ENCODE data around the gene CHADL. TPM values are rescaled to one million over a fixed set of nuclear protein-coding genes. Genes with fewer than 3 reads are reported as not detected.
A peak's percentile ranks its signal among the peaks of the same experiment; 100 is the strongest.

CHADL gene, protein sequence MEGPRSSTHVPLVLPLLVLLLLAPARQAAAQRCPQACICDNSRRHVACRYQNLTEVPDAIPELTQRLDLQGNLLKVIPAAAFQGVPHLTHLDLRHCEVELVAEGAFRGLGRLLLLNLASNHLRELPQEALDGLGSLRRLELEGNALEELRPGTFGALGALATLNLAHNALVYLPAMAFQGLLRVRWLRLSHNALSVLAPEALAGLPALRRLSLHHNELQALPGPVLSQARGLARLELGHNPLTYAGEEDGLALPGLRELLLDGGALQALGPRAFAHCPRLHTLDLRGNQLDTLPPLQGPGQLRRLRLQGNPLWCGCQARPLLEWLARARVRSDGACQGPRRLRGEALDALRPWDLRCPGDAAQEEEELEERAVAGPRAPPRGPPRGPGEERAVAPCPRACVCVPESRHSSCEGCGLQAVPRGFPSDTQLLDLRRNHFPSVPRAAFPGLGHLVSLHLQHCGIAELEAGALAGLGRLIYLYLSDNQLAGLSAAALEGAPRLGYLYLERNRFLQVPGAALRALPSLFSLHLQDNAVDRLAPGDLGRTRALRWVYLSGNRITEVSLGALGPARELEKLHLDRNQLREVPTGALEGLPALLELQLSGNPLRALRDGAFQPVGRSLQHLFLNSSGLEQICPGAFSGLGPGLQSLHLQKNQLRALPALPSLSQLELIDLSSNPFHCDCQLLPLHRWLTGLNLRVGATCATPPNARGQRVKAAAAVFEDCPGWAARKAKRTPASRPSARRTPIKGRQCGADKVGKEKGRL
- total RNA-seq (2021; ENCODE audit: unreplicated experiment) (0.33 TPM), Bru-seq, nascent RNA (percentile 18 among the genes with signal in this experiment), BruChase-seq, experiment 1, labeled RNA remaining after a 2-hour chase (percentile 19 among the genes with signal in this experiment), BruChase-seq, experiment 2, labeled RNA remaining after a 6-hour chase (percentile 14 among the genes with signal in this experiment)
- 0.44 TPM for polyA plus RNA-seq (2012; ENCODE audit: insufficient read length)
- long read RNA-seq, partial matches to known transcripts, result 1 of 1 reads
- long read RNA-seq, other reads (novel, unspliced or antisense), result 0 of 1 reads

DNA sequence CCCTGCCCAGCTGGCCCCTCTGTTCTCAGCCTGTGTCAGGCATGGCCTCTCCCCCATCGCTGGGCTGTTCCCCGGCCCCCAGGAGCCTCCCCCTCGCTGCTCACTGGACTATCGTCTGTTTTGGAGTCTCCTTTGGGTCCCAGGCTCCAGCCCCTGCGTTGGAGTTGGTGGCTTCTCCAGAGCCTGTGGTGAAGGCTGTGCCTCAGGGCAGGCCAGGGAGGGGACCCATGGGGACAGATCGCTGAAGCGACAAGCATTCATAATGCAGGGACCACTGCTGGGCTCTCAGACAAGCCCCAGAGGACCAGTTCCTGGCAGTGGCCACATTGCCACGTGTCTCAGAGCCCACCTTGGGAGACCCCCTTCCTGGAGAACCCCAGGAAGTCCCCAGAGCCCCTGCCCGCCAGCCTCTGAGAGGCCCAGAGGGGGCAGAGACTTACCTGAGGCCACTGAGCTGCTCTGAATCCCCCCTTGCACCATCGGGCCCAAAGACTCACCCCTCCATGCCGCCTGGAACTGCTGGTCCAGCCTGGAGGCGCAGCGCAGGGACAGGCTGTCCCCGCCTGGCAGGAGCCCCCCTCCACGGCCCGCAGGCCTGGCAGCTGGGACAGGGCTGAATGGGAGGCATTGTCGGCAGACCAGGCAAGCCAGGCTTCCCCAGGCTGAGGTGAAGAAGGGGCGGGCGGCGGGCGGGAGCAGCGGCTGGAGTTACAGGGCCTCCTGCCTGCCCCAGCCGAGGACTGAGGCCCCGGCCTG, at the start of gene CHADL:
Gene CHADL (minus strand): TSS at position 555 of the 756 bp plus-strand sequence. CDS start 50 bp downstream, at position 505.
- TF ChIP-seq SIN3A (IDR thresholded peaks at IDR 0.05; ENCODE audit: borderline replicate concordance, insufficient read depth, low read depth, low read length) (no peak), POLR2AphosphoS5 (IDR thresholded peaks at IDR 0.05; ENCODE audit: low read depth, low read length) (no peak), TCF7L2 (IDR thresholded peaks at IDR 0.05; ENCODE audit: low read depth, low read length) (no peak)
- TF ChIP-seq, protein P1, sequence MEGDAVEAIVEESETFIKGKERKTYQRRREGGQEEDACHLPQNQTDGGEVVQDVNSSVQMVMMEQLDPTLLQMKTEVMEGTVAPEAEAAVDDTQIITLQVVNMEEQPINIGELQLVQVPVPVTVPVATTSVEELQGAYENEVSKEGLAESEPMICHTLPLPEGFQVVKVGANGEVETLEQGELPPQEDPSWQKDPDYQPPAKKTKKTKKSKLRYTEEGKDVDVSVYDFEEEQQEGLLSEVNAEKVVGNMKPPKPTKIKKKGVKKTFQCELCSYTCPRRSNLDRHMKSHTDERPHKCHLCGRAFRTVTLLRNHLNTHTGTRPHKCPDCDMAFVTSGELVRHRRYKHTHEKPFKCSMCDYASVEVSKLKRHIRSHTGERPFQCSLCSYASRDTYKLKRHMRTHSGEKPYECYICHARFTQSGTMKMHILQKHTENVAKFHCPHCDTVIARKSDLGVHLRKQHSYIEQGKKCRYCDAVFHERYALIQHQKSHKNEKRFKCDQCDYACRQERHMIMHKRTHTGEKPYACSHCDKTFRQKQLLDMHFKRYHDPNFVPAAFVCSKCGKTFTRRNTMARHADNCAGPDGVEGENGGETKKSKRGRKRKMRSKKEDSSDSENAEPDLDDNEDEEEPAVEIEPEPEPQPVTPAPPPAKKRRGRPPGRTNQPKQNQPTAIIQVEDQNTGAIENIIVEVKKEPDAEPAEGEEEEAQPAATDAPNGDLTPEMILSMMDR (IDR thresholded peaks at IDR 0.05), result no peak
- TF ChIP-seq, protein P2, sequence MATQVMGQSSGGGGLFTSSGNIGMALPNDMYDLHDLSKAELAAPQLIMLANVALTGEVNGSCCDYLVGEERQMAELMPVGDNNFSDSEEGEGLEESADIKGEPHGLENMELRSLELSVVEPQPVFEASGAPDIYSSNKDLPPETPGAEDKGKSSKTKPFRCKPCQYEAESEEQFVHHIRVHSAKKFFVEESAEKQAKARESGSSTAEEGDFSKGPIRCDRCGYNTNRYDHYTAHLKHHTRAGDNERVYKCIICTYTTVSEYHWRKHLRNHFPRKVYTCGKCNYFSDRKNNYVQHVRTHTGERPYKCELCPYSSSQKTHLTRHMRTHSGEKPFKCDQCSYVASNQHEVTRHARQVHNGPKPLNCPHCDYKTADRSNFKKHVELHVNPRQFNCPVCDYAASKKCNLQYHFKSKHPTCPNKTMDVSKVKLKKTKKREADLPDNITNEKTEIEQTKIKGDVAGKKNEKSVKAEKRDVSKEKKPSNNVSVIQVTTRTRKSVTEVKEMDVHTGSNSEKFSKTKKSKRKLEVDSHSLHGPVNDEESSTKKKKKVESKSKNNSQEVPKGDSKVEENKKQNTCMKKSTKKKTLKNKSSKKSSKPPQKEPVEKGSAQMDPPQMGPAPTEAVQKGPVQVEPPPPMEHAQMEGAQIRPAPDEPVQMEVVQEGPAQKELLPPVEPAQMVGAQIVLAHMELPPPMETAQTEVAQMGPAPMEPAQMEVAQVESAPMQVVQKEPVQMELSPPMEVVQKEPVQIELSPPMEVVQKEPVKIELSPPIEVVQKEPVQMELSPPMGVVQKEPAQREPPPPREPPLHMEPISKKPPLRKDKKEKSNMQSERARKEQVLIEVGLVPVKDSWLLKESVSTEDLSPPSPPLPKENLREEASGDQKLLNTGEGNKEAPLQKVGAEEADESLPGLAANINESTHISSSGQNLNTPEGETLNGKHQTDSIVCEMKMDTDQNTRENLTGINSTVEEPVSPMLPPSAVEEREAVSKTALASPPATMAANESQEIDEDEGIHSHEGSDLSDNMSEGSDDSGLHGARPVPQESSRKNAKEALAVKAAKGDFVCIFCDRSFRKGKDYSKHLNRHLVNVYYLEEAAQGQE (IDR thresholded peaks at IDR 0.05; ENCODE audit: insufficient read depth in 1 of 2, low read depth in 2 of 2, low read length in 1 of 2), result no peak
- ChIA-PET POLR2A (no interaction called here), CTCF (no interaction called here)
- no peak within 1 kb of the TSS for H3K27ac ChIP-seq (ENCODE audit: low read length)
- no peaks in the 10 kb centered on the region for H3K27me3 ChIP-seq (ENCODE audit: control insufficient read depth, insufficient read depth, low read length)
- DNase-seq (ENCODE audit: low read depth, low spot score) (no peak), ATAC-seq (peak; percentile 9; the same call in 1 of the 2 replicates)
- H3K4me1 ChIP-seq (ENCODE audit: control insufficient read depth, insufficient read depth, low read length), result no peaks in the 10 kb centered on the region
- no peaks in the 10 kb centered on the region for H3K36me3 ChIP-seq (ENCODE audit: control insufficient read depth, insufficient read depth, low read length)
- no TSS peak for BruUV-seq (replicated peaks)
- no peak within 1 kb of the TSS for H3K4me3 ChIP-seq (ENCODE audit: low read depth in 2 of 2, low read length in 2 of 2)
- no peaks in the 10 kb centered on the region for H3K9me3 ChIP-seq (ENCODE audit: control insufficient read depth, insufficient read depth, low read depth, low read length)
- intact Hi-C loops (cut with micrococcal nuclease; ENCODE audit: unreplicated experiment), result no loop called here
- in situ Hi-C loops (cut with HindIII; ENCODE audit: low pct_unique_long_range_greater_than_20kb, low sequenced_read_pairs), result no loop called here

DNA sequence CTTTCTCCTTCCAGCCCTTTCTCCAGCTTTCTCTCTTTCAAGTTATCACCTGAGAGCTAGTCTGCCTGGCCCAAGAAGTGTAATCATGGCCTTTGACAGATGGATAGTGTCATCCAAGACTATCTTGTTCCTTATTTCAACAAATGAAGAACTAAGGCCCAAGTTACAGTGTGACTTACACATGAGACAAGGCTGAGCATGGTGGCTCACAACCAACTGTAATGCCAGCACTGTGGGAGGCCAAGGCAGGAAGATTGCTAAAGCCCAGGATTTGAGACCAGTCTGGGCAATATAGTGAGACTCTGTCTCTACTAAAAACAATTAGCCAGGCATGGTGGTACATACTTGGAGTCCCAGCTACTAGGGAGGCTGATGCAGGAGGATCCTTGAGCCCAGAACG, 48.9 kb upstream of the CHADL start:
- ChIA-PET POLR2A (no interaction called here), CTCF (no interaction called here)
- Histone ChIP-seq H3K36me3 (ENCODE audit: control insufficient read depth, insufficient read depth, low read length) (peaks cover 5% of the 10 kb centered on the region; the same call in 1 of the 2 replicates), H3K27me3 (ENCODE audit: control insufficient read depth, insufficient read depth, low read length) (no peaks in the 10 kb centered on the region), H3K27ac (ENCODE audit: low read length) (peak overlapping the region; percentile 95), H3K9me3 (ENCODE audit: control insufficient read depth, insufficient read depth, low read depth, low read length) (no peaks in the 10 kb centered on the region), H3K4me1 (ENCODE audit: control insufficient read depth, insufficient read depth, low read length) (peaks cover 38% of the 10 kb centered on the region), H3K4me3 (ENCODE audit: low read depth in 2 of 2, low read length in 2 of 2) (no peak overlapping the region)
- no TSS peak for BruUV-seq (replicated peaks)
- DNase-seq (ENCODE audit: low read depth, low spot score) (no peak), ATAC-seq (no peak)
- intact Hi-C loops (cut with micrococcal nuclease; ENCODE audit: unreplicated experiment) (no loop called here), in situ Hi-C loops (cut with HindIII; ENCODE audit: low pct_unique_long_range_greater_than_20kb, low sequenced_read_pairs) (no loop called here)
- TF ChIP-seq SIN3A (IDR thresholded peaks at IDR 0.05; ENCODE audit: borderline replicate concordance, insufficient read depth, low read depth, low read length), result no peak
- no peak for TF ChIP-seq POLR2AphosphoS5 (IDR thresholded peaks at IDR 0.05; ENCODE audit: low read depth, low read length)
- TF ChIP-seq, protein P1 (IDR thresholded peaks at IDR 0.05), result no peak
- TF ChIP-seq TCF7L2 (IDR thresholded peaks at IDR 0.05; ENCODE audit: low read depth, low read length), result no peak
- TF ChIP-seq, protein P2 (IDR thresholded peaks at IDR 0.05; ENCODE audit: insufficient read depth in 1 of 2, low read depth in 2 of 2, low read length in 1 of 2), result no peak
